ENCODE data around the gene ANO2. TPM values are rescaled to one million over a fixed set of nuclear protein-coding genes. Genes with fewer than 3 reads are reported as not detected.

ANO2 gene
- total RNA-seq, 1 donor from 2014 or later = 16.1 TPM

DNA sequence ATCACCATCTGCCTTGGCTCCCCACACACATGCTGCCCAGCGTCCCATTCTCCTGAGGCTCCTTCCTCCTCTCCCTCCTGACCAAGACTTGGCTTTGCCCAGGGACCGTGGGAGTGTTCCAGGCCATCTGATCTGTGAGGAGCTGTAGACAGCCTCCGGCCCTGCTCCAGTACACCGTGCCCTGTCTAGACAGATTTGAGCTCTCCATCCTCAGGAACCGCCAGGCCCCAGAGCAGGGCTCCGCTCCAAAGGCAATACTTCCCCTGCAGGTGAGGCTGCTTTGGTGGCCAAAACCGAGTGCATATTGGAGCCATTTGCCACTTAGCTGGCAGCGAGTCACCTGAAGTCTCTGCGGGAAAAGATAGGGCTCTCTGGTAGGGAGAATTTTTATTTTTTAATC is 147.4 kb downstream of the ANO2 start:
- DNase-seq (no peak), ATAC-seq (no peak)
- intact Hi-C loops (cut with micrococcal nuclease) = no loop called here

DNA sequence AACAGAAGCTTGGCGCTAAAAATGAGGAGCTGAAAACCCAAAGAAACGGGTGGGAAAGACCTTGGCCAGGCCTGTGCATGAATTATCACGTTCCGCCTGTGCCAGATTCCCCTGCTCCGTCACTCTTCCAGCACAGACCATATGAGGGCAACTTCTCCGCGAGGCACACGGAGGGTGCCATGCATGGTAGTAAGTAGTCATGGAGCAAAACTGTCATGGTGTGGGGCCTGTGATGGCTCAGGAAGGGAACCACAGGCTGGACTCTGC is 148.2 kb downstream of the ANO2 start:
- intact Hi-C loops (cut with micrococcal nuclease) = no loop called here
- DNase-seq = no peak
- ATAC-seq = no peak

DNA sequence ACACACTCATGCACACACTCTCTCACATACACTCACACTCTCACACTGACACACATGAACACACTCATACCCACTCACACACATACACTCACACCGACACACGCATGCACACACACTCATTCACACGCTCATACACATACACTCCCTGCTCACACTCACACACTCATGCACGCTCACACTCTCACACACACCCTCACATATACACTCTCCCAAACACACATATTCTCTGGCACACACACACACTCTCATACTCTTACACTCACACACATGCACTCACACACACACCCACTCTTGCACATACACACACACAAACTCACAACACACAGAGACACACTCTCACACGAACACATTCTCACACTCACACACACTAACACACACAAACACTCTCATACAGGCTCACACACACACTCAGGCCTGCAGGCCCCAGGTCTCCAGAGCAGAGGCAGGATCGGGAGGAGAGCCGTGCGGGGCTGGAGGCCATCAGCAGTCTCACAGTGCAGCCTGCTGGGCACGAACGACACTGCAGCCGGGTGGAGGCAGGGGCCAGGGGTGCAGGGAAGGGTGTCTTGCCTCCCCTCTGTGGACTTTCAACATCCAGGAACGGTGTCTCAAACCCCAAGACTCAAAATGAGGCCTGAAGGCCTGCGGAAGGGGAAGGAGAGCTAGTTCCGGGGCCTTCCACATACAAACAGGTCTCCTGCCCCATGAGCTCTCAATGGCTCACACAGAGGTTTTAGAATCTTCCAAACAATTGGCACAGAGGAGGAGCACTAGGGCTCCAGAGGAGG is 148.7 kb downstream of the ANO2 start:
- intact Hi-C loops (cut with micrococcal nuclease) = no loop called here

DNA sequence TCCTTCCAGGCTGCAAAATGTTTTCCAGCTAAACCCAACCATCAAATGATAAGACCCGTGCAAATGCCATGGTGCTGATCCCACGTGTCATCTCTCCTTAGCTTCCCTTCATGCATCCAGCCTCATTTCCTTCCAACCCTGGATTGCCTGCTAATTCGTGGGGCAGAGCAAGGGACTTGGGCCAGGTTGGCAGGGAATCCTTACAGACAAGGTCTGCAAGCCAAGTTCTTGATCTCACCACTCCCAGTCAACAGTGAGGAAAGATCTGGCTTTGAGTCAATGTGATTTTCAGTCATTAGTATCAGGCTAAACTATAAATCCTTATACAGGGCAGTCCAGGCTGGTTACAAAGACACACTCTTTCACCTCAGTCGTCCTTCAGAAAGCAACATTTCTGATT is 150.9 kb downstream of the ANO2 start:
- ATAC-seq (peak; percentile 24), DNase-seq (no peak)
- intact Hi-C loops (cut with micrococcal nuclease) = no loop called here

More for the DNA sequence above, 148.7 kb downstream of the ANO2 start:
- peak; percentile 76 for ATAC-seq
- DNase-seq = peak; percentile 61

DNA sequence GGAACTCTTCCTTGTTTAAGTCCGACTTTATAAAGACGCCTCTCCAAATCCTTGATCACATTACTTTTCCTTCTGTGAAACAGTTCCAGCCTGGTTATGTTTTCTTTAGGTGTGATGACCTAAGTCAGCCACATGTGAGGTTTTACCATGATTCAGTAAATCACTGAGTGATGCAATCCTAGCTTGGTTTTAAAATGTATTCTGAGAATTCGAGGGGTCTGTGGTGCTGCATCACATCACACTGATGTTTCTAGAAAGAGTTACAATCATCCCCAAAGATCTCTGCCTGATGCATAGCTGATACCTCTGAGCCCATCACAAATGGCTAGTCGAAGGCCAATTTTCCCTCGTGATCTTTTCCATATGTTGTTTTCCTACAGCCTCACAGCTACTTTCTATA is 152.7 kb downstream of the ANO2 start:
- no peak for ATAC-seq
- intact Hi-C loops (cut with micrococcal nuclease) = no loop called here
- DNase-seq = no peak

DNA sequence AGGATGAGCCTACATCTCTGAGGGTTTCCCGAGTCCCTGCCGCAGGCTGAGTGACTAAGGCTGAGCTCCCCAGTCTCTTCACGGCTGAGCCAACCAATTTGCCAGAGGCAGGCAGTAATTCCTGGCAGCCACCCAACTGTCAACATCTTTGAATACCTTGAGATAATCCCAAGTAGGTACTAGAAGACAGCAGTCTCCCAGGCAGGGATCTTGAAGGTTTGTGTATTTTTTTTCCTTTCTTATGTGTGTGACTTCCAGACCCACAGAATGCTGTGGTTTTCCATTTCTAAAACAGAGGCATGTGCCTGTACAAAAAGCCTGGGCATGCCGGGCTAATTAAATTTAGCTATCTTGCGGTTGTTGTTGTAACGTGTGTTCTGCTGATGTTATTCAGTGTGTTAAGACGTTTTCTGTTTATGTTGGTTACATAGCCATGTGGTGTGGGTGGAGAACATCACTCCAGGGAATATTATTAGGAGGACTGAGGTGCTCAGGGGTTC is 155.5 kb downstream of the ANO2 start:
- no peak for ATAC-seq
- no peak for DNase-seq
- intact Hi-C loops (cut with micrococcal nuclease) = no loop called here

DNA sequence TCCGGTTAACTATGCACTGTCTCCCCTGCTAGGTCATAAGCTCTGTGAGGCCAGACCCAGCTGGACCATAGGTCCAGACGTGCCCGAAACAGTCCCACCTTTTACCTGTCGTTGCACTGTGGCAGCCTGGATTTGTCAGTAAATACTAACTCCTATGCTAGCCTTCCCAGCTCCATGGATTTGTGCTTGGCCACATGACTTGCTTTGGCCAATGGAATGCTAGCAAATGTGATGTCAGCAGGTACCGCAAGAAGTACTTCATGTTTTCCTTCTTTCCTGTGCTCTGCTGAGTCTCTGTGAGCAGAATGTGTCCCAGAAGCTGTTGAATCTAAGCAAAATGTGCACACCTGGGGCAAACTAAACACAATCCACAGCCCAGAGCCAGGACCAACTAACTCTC is 157.2 kb downstream of the ANO2 start:
- intact Hi-C loops (cut with micrococcal nuclease) = no loop called here
- DNase-seq (no peak), ATAC-seq (no peak)

DNA sequence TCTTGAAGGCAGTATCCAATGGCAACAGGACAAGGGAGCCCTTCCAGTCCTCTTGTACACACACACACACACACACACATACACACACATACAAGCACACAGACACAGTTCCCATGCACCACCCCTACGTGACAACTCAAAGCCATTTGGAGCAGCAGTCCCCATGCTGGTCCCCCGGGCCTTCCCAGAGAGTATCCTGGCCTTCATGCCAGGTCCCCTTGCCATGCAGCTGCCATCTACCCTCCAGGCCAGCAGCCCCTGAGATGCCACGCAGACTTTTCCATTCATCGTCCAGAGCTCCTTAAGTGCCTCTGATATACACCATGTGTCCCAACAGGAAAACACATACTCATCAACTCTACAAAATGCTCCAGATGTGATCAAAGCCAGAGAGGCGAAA is 159.5 kb downstream of the ANO2 start:
- no peak for DNase-seq
- intact Hi-C loops (cut with micrococcal nuclease) = no loop called here
- no peak for ATAC-seq

DNA sequence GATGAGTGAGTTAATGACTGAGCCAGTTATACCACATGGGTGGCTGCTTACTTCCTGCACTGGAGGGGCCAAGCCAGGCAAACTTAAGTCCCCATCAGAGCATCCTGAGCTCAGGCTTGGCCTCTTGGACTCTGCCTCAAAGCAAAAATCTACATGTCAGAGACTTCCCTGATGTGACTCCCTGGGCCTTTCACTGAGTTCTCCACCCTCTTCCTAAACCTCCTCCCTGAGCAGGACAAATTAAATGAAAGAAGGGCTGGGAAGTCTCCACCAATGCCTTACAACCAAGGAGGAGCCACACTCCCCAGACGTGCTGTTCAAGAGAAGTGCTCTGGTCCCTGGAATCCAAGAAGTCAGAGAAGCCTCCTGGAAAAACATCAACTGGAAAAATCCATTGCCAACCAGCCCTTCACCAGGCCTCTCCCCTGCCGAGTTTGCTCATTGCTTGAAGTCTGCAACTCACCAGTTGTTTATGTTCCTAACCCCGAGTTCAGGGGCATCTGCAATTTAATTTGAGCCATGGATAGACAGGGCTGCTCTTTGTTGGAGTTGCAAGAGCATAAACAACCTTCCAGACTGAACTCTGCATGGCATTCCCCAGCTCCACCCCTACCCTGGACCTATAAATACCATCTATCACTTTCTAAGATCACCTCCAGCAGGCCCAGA is 160.5 kb downstream of the ANO2 start:
- ATAC-seq (no peak), DNase-seq (no peak)
- intact Hi-C loops (cut with micrococcal nuclease) = no loop called here

DNA sequence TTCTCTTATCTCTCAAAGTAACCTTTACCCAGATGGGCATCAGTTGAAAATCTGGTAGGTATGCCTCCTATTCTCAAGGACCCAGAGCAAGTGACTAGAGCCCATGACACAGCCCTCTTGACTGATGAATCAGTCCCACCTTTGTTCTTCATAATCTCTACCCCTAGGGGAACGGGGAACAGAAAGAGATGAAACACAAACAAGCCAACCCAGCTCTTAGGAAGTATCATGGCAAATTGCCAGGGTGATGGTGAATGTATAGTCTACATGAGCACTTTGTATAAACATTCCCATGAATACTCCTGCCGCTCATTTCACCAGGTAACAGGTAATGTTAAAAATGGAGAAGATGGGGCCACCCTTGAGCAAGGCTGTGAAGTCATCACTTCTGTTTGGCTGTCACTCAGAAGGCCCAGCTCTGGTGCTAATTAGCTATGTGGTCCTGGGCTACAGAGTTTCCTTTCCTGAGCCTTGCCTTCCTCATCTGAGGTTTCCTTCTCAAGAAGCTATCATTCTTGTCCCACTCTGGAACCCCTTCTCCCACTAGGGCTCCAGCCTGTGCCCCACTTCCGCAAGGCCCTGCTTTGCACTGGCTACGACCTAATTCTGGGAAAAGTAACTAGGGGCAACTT is 161.7 kb downstream of the ANO2 start:
- DNase-seq = no peak
- intact Hi-C loops (cut with micrococcal nuclease) = no loop called here
- no peak for ATAC-seq

DNA sequence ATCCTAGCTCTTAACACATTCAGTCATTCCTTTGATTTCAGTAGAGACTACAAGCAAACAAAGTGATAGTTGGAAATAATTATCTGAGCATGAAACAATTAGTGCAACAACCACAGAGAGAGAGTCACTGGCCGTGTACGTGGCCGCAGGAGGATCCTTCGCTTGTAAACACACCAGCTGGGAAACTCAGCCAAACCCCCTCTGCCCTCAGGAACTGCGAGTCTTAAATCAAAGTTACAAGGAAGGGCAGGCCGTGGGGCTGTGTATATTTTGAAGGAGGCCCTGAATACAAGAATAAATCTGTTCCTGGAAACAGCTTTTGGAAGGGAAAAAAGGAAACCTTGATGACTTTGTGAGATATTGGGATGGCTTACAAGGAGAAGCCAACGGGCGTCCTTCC is 164.5 kb downstream of the ANO2 start:
- no peak for ATAC-seq
- intact Hi-C loops (cut with micrococcal nuclease) = no loop called here

DNA sequence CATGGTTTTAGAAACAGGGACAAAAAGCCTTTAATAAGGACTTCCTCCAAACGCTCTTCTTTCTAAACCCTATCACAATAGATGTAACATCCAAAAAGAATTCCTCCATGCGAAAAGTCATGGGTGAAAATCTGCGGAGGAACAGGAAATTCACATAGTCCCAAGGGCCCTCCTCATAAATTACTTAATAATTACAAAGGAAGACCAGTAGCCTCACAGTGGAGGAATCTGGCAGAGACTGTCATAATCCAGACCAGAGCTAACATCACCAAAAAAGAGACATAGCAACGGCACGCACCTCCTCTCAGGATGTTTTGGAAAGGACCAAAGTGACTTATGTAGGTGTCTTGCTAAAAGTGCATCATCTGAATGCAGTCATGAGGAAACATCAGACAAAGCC is 165.7 kb downstream of the ANO2 start:
- ATAC-seq = peak; percentile 37
- no peak for DNase-seq
- intact Hi-C loops (cut with micrococcal nuclease) = no loop called here

More for the DNA sequence above, 164.5 kb downstream of the ANO2 start:
- DNase-seq = no peak

DNA sequence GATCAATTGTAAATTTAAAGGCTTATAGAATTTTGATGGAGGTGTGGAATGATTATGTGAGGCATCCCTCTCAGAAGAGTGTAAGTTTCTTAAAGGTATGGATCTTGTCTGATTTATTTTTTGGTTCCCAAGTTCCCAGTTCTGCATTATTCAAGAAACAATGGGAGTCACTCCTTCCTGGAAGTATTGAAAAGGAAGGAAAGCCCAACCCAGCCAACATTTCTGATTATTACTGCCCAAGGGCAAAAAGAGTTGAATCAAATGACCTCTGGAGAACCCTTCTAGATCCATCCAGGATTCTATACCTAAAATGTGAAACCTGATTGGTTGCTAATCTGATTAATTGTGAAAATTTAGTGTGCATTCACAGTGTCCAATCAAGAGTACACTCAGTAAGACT is 166.2 kb downstream of the ANO2 start:
- no peak for ATAC-seq
- intact Hi-C loops (cut with micrococcal nuclease) = no loop called here
- no peak for DNase-seq

DNA sequence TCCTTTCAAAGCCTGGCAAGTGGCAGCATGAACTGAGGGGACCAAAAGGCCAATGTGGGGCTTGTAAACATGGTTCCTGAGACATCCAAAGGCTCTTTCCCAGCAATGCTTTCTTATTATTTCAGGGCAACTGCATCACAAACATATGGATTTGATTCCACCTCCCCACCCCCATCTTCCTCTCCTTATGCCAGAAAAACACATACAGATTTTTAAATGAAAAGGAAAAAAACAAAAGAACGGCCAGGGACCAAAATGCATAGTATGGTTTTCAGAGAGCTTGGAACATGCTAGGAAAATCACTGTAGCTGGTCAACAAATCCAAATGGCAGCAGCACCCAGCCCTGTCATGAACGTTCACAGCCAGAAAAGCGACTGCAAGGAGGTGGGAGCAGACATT is 167.6 kb downstream of the ANO2 start:
- intact Hi-C loops (cut with micrococcal nuclease) = no loop called here
- DNase-seq (no peak), ATAC-seq (no peak)

DNA sequence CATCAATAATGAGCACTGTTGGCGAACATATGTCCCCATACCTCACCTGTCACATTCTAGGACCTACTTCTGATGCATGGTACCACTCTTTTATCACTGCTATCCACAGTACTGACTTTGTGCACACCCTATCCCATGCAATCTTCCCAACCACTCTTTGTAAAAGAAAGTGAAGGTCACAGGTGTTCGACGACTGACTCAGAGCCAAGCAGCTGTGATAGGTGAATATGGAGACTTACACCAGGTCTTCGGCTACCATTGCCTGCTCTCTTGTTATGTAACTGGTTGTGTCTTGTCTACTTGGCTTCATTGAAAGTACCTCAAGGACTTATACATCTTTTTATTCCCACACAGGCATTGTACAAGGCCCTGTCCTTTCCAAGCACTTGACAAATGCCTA is 169.0 kb downstream of the ANO2 start:
- intact Hi-C loops (cut with micrococcal nuclease) = no loop called here
- ATAC-seq (no peak), DNase-seq (no peak)

DNA sequence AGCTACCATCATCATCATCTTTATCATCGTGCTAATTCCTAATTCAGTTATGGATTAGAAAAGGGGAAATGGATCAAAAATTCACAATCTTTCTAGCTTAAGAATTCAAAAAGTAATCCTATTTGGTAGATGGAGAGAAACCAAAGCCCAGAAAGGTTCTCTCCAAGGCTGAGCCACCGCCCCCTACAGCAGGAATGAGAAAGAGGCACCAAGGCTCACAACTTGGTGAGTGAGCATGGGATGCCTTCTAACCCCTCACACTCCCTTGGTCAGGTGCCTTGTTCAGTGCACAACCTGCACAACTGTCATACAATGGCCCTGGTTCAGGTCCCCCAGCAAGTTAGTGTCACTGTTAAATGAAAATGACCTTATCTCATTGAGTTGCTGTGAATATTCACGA is 171.5 kb downstream of the ANO2 start:
- intact Hi-C loops (cut with micrococcal nuclease) = no loop called here
- DNase-seq = no peak
- ATAC-seq = no peak

DNA sequence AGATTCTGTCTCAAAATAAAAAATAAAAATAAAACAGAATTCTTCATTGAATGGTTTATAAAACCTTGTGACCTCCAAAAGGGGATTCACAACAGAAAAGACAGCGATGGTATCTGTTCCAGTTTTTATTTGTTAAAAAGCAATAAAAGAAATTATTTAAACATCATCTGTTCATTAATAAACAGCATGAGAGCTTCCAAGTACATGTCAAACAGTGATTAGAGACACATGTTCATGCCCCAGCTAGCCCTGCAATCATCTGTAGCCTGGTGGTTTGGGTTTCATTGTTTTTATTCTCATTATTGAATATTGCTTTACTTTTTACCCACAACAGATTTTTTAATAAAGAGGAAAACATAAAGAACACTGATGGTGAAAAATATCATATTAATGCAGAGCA is 173.3 kb downstream of the ANO2 start:
- no peak for ATAC-seq

DNA sequence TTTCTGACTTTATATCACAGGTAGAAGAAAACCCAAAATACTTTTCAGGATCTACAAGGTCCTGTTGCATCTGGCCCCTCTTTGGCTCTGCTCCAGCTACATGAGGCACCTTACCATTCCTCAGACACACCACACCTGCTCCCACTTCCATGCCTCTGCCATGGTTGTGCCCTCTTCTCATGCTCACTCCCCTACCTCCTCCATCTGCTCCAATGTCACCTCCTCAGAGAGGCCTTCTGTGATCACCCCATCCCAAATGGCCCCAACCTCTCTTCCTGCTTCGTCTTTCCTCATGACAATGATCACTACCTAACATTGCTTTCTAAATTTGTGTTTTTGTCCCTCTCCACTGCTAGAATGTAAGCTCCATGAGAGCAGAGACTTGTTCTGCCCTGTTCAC is 174.3 kb downstream of the ANO2 start:
- ATAC-seq (no peak), DNase-seq (no peak)
- intact Hi-C loops (cut with micrococcal nuclease) = no loop called here

More for the DNA sequence above, 173.3 kb downstream of the ANO2 start:
- intact Hi-C loops (cut with micrococcal nuclease) = no loop called here
- no peak for DNase-seq

DNA sequence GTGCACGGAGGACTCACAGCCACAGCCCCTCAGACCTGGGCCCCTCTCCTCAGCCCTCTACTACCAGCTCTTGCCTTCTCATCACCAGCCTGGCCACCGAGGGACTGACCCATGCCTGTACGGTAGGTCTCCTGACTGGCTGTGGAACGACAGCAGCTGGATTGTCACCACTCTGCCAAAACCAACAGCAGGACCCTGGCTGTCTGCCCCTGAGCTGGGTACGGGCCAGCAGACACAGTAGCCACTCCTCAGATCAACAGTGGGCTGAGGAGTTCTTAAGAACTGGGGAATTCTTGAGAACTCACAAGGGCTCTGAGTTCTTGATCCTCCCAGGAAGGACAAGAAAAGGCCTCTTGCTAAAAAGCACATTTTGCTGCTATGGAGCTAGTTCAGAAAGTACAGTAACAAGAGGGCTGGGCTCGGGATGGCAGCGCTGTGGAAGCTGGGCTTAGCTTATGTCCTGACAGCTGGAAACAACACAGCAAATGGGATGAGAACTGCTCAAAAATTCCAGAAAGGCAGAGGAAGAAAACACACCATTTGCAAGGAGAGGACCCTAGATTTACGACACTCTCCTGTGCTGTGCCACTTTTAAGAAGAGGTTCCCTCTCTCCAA is 176.4 kb downstream of the ANO2 start:
- intact Hi-C loops (cut with micrococcal nuclease) = no loop called here
- peak; percentile 83 for DNase-seq
- ATAC-seq = peak; percentile 93

DNA sequence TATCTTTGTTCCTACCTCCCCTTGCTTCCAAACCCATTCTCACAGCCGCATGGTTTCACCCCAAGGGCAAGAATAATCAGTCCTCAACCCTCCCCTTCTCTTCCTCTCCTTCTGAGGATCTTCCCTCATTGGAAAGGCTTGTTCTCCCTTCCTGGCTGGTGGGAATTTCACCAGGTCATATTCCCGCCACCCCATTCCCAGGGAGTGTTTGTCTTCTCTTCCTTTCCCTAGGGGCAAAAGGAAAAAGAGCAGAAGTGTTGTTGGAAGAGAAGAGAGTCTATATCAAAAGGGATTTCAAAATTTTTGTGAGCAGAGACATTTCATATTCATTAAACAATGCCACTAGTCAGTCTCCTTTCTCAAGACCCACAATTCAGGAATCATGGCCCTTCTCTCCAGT is 176.9 kb downstream of the ANO2 start:
- intact Hi-C loops (cut with micrococcal nuclease) = no loop called here
- ATAC-seq (peak; percentile 82), DNase-seq (no peak)
